GM19467 (cell line): ENCODE results near the gene PRTG.
A peak's percentile ranks its signal among the peaks of the same experiment; 100 is the strongest.
"Not testable (repeated sequence)": the region's sequence is repeated elsewhere in the genome, so short reads cannot be mapped to it uniquely, and the experiment has no call there.

ENCODE experiments used
- ATAC-seq: cut with Tn5 transposase; IDR thresholded peaks from one replicate; pipeline ENCODE4 v1.9.1; 2021; ENCODE audit warnings: mild to moderate bottlenecking, moderate library complexity; ENCODE audit not compliant: unreplicated experiment

Gene PRTG

GRCh38 chr15:55707518-55707917 lies 35.4 kb downstream of the PRTG start:
- no peak for ATAC-seq

- ATAC-seq: no peak
These were observed 39.1 kb downstream of the PRTG start for GRCh38 chr15:55703873-55704301.

GRCh38 chr15:55700876-55701275 lies 42.1 kb downstream of the PRTG start:
- ATAC-seq: no peak

GRCh38 chr15:55698653-55699052 lies 44.3 kb downstream of the PRTG start:
- ATAC-seq: no peak

GRCh38 chr15:55696221-55696620 lies 46.7 kb downstream of the PRTG start:
- no peak for ATAC-seq

- ATAC-seq: no peak
These were observed 47.5 kb downstream of the PRTG start for GRCh38 chr15:55695432-55695831.

- ATAC-seq: peak; percentile 74
These were observed 48.3 kb downstream of the PRTG start for GRCh38 chr15:55694652-55695150.

GRCh38 chr15:55693116-55693515 lies 49.8 kb downstream of the PRTG start:
- not testable (repeated sequence) for ATAC-seq

GRCh38 chr15:55687792-55688191 lies 55.2 kb downstream of the PRTG start:
- ATAC-seq: no peak

GRCh38 chr15:55685286-55685685 lies 57.7 kb downstream of the PRTG start:
- ATAC-seq: no peak

GRCh38 chr15:55683376-55683775 lies 59.6 kb downstream of the PRTG start:
- ATAC-seq: no peak

GRCh38 chr15:55681631-55682030 lies 61.3 kb downstream of the PRTG start:
- no peak for ATAC-seq

GRCh38 chr15:55676507-55676906 lies 66.4 kb downstream of the PRTG start:
- no peak for ATAC-seq

- no peak for ATAC-seq
These were observed 69.7 kb downstream of the PRTG start for GRCh38 chr15:55673287-55673686.

- no peak for ATAC-seq
These were observed 73.7 kb downstream of the PRTG start for GRCh38 chr15:55669270-55669669.

GRCh38 chr15:55665605-55666227 lies 77.2 kb downstream of the PRTG start:
- ATAC-seq: no peak

GRCh38 chr15:55661428-55661827 lies 81.5 kb downstream of the PRTG start:
- no peak for ATAC-seq

- no peak for ATAC-seq
These were observed 82.8 kb downstream of the PRTG start for GRCh38 chr15:55660153-55660552.

GRCh38 chr15:55659481-55659880 lies 83.5 kb downstream of the PRTG start:
- ATAC-seq: no peak

- ATAC-seq: no peak
These were observed 84.1 kb downstream of the PRTG start for GRCh38 chr15:55658886-55659285.

GRCh38 chr15:55654561-55655031 lies 88.4 kb downstream of the PRTG start:
- no peak for ATAC-seq

- no peak for ATAC-seq
These were observed 90.0 kb downstream of the PRTG start for GRCh38 chr15:55652909-55653495.

- ATAC-seq: no peak
These were observed 90.6 kb downstream of the PRTG start for GRCh38 chr15:55652359-55652758.
